ENCODE results near the gene IL1R2. TPM values are rescaled to one million over a fixed set of nuclear protein-coding genes. Genes with fewer than 3 reads are reported as not detected.

Gene IL1R2
- total and polyA plus RNA-seq, 2 of the 13 experiments (the other 11 are each of a cell fraction or from before 2014, with no cell fraction given), result 3.6 to 7.3 TPM

GRCh38 chr2:102057502-102058292, 65.9 kb downstream of the IL1R2 start (continued):
- TF ChIP-seq ZNF44 (CRISPR knock-in tag; IDR thresholded peaks at IDR 0.05) (no peak), PITX1 (CRISPR knock-in tag; IDR thresholded peaks at IDR 0.05) (peak; percentile 98), ZNF841 (CRISPR knock-in tag; IDR thresholded peaks at IDR 0.05; ENCODE audit: borderline replicate concordance) (no peak), LRRFIP1 (CRISPR knock-in tag; conservative IDR thresholded peaks at IDR 0.05) (no peak), ZNF644 (CRISPR knock-in tag; IDR thresholded peaks at IDR 0.05; ENCODE audit: low read depth) (peak; percentile 84), ZUFSP (CRISPR knock-in tag; IDR thresholded peaks at IDR 0.05; ENCODE audit: borderline replicate concordance) (no peak), ZNF597 (CRISPR knock-in tag; IDR thresholded peaks at IDR 0.05) (no peak), PREB (CRISPR knock-in tag; IDR thresholded peaks at IDR 0.05) (no peak), RXRA (CRISPR knock-in tag; IDR thresholded peaks at IDR 0.05) (peak; percentile 96), FOXK2 (IDR thresholded peaks at IDR 0.05) (peak; percentile 84), UBTF (CRISPR knock-in tag; IDR thresholded peaks at IDR 0.05) (no peak), SP2 (CRISPR knock-in tag; IDR thresholded peaks at IDR 0.05) (no peak), SYNCRIP (IDR thresholded peaks at IDR 0.05; ENCODE audit: insufficient read depth, low read depth, low read length) (no peak), TBX2 (CRISPR knock-in tag; IDR thresholded peaks at IDR 0.05; ENCODE audit: borderline replicate concordance) (peak; percentile 99), ZBTB7B (CRISPR knock-in tag; IDR thresholded peaks at IDR 0.05) (peak; percentile 99)
- TF ChIP-seq, protein P1, sequence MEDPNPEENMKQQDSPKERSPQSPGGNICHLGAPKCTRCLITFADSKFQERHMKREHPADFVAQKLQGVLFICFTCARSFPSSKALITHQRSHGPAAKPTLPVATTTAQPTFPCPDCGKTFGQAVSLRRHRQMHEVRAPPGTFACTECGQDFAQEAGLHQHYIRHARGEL (CRISPR knock-in tag; IDR thresholded peaks at IDR 0.05), result no peak
- TF ChIP-seq, protein P2, sequence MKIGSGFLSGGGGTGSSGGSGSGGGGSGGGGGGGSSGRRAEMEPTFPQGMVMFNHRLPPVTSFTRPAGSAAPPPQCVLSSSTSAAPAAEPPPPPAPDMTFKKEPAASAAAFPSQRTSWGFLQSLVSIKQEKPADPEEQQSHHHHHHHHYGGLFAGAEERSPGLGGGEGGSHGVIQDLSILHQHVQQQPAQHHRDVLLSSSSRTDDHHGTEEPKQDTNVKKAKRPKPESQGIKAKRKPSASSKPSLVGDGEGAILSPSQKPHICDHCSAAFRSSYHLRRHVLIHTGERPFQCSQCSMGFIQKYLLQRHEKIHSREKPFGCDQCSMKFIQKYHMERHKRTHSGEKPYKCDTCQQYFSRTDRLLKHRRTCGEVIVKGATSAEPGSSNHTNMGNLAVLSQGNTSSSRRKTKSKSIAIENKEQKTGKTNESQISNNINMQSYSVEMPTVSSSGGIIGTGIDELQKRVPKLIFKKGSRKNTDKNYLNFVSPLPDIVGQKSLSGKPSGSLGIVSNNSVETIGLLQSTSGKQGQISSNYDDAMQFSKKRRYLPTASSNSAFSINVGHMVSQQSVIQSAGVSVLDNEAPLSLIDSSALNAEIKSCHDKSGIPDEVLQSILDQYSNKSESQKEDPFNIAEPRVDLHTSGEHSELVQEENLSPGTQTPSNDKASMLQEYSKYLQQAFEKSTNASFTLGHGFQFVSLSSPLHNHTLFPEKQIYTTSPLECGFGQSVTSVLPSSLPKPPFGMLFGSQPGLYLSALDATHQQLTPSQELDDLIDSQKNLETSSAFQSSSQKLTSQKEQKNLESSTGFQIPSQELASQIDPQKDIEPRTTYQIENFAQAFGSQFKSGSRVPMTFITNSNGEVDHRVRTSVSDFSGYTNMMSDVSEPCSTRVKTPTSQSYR (CRISPR knock-in tag; IDR thresholded peaks at IDR 0.05; ENCODE audit: borderline replicate concordance), result peak; percentile 77; the same call in 1 of the 2 replicates
